Globus pallidus (tissue), 1 donor: ENCODE measurements around the gene PRR30.

Experiments used
- DNase-seq: peaks from one replicate; pipeline ENCODE4 v3.0.0-alpha.2; 2015; ENCODE audit warnings: low spot score

PRR30 gene

GRCh38 chr2:27097341-27097740, 41.9 kb downstream of the PRR30 start:
- no peak for DNase-seq

GRCh38 chr2:27096748-27097297, 42.4 kb downstream of the PRR30 start:
- no peak for DNase-seq

DNA sequence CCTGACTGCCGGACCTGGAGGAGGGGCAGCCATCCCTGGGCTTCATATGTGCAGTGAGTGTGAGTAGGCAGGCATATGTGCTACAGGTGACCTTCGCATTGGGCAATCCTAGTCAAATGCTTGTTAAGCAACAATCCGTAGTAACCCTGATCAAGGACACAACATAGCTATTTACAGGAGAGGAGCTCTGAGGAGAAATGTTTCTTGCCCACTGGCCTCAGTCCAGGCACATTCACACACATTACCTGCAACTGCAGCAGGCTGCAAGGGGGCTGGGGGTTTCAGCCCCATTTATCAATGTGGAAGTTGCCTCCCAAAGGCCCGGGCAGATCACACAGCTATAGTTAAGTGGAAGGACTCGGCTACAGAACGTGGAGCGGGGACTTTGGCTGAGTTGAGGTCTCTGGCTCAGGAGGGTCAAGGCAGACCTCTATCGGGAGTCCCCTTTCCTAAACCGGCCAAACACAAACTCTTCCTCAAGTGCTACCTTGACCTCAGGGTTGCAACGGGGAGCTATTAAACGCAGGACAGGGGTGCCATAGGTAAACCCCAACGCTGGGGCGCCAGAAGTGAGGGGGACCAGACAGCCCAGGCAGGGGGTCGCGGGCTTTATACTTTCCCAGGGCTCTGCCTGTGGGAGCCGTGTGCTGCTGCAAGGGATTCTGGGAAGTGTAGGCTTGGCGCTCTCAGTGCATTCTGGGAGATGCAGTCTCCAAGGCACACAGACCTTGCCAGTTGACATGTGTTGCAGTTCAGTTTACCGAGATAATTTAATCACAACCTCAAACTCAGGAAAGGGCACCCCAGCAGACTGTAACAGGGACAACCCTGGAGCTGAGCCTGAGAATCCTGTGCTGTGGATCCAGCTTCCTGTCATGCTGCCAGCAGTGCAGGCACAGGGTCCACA, 43.2 kb downstream of the PRR30 start:
- peak; percentile 73 for DNase-seq

DNA sequence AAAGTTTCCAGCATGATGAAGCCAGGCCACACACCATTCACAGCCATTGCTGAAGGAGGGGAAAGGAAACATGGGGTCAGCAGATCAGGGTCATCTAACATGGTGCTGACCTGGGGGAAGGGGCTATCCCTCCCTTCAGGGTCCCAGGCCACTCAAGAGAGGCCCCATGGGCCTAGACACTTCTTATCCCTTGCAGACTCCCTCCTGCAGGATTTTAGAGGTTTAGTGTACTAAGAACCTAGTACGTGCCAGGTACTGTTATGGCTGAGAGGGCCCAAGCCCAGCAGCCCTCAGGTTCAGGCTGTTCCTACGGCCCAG, 43.8 kb downstream of the PRR30 start:
- DNase-seq: no peak

DNA sequence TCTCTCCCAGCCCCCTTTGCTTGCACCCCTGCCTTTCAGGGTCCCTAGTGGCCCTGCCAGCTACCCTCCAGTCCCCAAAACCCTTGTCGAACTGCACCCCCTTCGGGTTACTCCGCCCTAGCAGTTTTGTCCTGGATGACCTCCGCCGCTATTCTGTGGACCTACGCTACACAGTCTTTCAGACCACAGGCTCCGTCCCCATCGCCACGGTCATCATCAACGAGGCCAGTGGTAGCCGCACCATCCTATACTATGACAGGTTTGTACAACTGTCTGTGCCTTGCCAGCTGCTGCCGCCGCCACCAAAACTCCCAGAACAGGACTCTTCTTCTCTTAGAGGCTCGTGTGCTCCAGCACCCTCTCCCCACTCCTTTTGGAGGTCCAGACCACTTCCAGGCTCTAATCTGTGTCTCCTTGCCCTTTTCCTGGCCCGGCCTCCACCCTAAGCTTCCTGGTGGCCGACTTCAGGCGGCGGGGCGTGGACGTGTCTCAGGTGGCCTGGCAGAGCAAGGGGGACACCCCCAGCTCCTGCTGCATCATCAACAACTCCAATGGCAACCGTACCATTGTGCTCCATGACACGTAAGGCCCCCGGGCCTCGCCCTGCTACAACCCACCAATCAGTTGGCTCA, 44.7 kb downstream of the PRR30 start:
- DNase-seq: no peak

DNA sequence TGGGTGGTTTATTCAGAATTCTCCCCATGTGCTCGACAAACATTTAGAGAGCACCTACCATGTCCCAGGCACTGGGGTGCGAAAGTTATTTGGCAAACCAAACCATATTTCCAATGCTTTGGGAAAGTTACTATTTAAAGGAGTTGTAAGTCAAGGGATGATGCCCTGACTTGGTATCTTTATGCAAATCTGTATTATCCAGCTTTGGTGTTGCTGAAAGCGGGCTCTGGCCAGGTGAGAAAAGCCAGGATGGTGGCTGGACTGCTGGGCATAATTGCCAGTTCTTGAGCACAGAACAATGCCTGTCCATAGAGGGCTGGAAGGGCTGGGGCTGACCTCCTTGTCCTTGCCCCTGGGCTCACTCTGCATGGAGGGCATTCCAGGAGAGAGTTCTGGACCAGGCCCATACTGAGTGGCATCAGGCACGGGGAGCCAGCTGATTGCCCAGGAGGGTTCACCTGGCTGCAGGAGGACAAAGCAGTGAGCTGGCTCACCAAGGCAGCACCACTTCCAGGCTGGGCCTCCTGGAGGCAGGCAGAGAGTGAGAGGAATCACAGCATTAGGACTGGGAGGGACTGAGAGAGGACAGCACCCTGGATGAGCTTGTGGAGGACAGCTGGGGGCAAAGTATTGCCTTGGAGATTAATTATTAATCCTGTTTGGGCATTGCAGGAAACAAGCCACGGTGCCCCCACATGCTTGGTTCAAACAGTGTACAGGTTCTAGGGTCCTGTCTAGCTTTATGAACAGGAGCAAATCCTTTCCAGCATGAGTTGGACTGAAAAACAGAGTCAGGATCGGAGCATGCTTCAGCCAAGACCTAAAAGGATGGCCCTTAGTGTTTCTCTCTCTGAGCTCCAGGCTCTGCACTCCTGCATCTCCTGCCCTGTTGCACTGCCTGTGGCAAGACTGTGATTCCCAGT, 45.5 kb downstream of the PRR30 start:
- no peak for DNase-seq

- DNase-seq: no peak
These were observed 46.3 kb downstream of the PRR30 start for GRCh38 chr2:27092696-27093429.

- no peak for DNase-seq
These were observed 47.2 kb downstream of the PRR30 start for GRCh38 chr2:27091746-27092695.

- no peak for DNase-seq
These were observed 49.9 kb downstream of the PRR30 start for GRCh38 chr2:27089111-27089954.

DNA sequence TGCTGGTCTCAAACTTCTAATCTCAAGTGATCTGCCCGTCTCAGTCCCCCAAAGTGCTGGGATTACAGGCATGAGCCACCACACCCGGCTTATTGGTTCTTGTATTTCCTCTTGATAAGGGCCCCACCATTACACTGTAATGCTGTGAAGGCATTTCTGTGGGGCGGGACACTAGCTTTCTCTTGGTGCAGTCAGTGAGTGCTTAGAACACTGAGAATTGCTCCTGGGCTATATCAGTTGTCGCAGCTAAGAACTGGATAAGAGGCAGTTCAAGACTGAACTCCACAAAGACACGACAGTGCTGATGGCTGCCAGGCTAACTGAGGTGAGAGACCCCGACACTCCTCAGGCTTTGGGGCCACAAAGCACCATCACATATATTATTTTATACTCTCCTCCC, 50.6 kb downstream of the PRR30 start:
- no peak for DNase-seq

DNA sequence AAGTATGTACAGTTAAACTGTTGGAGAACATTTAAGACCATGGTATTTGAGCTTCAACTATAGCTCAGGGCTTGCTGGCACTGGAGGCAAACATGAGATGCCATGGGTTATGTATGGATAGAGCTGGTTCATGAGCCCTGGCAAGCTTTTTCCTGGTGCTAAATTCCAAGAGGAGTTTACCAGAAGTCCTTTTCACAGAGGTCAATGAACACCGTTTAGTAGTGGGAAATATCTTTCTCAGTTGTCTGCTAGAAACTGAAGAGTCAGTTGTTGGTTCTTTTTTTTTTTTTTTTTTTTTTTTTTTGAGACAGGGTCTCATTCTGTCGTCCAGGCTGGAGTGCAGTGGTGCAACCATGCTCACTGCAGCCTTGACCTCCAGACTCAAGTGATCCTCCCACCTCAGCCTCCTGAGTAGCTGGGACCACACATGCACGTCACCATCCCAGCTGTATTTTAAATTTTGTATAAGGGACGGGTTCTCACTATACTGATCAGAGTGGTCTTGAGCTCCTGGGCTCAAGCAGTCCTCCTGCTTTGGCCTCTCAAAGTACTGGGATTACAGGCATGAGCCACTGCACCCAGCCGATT, 51.3 kb downstream of the PRR30 start:
- no peak for DNase-seq
